NB4 (cell line): Measurements from ENCODE around the gene PAK6.

ENCODE experiments used
- MYC ChIP-seq: IDR thresholded peaks from 2 replicates; pipeline ENCODE4 v1.6.1; 2011; ENCODE audit warnings: low read depth, low read length
- POLR2A ChIP-seq: IDR thresholded peaks from 2 replicates; pipeline ENCODE4 v1.6.1; 2011; ENCODE audit warnings: mild to moderate bottlenecking; ENCODE audit not compliant: insufficient read length; ENCODE audit errors: extremely low read depth
- TF ChIP-seq, protein P1 (sequence below): IDR thresholded peaks from one replicate; pipeline ENCODE4 v1.5.1; 2012; ENCODE audit warnings: low read depth, low read length

GRCh38 chr15:40287505-40287904 is 48.6 kb downstream of the PAK6 start:
- TF ChIP-seq, protein P1, sequence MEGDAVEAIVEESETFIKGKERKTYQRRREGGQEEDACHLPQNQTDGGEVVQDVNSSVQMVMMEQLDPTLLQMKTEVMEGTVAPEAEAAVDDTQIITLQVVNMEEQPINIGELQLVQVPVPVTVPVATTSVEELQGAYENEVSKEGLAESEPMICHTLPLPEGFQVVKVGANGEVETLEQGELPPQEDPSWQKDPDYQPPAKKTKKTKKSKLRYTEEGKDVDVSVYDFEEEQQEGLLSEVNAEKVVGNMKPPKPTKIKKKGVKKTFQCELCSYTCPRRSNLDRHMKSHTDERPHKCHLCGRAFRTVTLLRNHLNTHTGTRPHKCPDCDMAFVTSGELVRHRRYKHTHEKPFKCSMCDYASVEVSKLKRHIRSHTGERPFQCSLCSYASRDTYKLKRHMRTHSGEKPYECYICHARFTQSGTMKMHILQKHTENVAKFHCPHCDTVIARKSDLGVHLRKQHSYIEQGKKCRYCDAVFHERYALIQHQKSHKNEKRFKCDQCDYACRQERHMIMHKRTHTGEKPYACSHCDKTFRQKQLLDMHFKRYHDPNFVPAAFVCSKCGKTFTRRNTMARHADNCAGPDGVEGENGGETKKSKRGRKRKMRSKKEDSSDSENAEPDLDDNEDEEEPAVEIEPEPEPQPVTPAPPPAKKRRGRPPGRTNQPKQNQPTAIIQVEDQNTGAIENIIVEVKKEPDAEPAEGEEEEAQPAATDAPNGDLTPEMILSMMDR = no peak
- TF ChIP-seq MYC (no peak), POLR2A (no peak)
